22Rv1 (cell line): ENCODE measurements around the gene POC1A.
"Not testable (repeated sequence)": the region's sequence is repeated elsewhere in the genome, so short reads cannot be mapped to it uniquely, and the experiment has no call there.

Source experiments
- H3K27ac ChIP-seq: fragments of 450-650 bp; 2 replicates; pipeline ENCODE4 v1.5.1; 2017
- ZFX ChIP-seq: fragments of 450-650 bp; IDR thresholded peaks from 2 replicates; pipeline ENCODE4 v1.6.1; 2017; ENCODE audit warnings: antibody characterized with exemption, borderline replicate concordance
- TF ChIP-seq, protein P1 (sequence below): fragments of 450-650 bp; IDR thresholded peaks from 2 replicates; pipeline ENCODE4 v1.5.1; 2017; ENCODE audit warnings: mild to moderate bottlenecking

Gene POC1A

GRCh38 chr3:52183786-52184445 lies 29.7 kb upstream of the POC1A start:
- no peak for TF ChIP-seq ZFX
- TF ChIP-seq, protein P1, sequence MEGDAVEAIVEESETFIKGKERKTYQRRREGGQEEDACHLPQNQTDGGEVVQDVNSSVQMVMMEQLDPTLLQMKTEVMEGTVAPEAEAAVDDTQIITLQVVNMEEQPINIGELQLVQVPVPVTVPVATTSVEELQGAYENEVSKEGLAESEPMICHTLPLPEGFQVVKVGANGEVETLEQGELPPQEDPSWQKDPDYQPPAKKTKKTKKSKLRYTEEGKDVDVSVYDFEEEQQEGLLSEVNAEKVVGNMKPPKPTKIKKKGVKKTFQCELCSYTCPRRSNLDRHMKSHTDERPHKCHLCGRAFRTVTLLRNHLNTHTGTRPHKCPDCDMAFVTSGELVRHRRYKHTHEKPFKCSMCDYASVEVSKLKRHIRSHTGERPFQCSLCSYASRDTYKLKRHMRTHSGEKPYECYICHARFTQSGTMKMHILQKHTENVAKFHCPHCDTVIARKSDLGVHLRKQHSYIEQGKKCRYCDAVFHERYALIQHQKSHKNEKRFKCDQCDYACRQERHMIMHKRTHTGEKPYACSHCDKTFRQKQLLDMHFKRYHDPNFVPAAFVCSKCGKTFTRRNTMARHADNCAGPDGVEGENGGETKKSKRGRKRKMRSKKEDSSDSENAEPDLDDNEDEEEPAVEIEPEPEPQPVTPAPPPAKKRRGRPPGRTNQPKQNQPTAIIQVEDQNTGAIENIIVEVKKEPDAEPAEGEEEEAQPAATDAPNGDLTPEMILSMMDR: no peak
- no peak overlapping the region for H3K27ac ChIP-seq

DNA sequence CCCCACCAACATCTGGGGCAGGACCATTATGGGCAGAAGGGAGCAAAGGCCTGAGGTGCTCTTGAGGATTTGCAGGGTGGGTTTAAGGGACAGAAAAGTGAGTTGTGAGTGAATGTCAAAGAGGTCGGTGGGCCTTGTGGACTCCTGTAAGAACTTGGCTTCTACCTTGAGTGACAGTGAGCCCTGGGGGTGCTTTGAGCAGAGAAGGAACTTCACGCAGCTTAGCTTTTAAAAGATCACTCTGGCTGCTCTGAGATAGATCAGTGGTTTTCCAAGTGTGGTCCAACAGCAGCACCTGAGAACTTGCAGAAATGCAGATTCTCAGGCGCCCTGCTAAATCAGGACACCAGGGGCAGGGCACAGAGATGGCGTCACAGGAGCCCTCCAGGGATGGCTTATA lies 28.5 kb upstream of the POC1A start:
- TF ChIP-seq, protein P1: no peak
- no peak for TF ChIP-seq ZFX
- H3K27ac ChIP-seq: no peak overlapping the region

DNA sequence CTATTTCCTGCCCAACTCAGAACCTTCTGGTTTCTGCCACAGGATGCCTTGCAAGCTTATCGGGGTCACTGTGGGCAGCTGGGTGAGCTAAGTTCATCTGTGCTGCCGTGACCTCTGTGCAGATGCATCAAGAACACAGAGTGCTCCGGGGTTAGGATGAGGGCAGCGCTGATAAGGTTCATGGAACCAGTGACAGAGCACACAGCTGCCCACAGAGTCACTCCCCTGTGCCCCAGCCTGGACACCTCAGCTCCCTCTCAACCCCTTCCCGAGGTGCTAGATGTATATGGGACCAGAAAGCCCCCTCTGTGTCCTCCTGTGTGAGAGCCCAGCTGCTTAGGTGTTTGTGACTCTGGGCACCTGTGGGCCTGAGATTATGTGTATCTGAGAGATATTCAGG lies 28.0 kb upstream of the POC1A start:
- TF ChIP-seq, protein P1: no peak
- no peak for TF ChIP-seq ZFX
- H3K27ac ChIP-seq: no peak overlapping the region

DNA sequence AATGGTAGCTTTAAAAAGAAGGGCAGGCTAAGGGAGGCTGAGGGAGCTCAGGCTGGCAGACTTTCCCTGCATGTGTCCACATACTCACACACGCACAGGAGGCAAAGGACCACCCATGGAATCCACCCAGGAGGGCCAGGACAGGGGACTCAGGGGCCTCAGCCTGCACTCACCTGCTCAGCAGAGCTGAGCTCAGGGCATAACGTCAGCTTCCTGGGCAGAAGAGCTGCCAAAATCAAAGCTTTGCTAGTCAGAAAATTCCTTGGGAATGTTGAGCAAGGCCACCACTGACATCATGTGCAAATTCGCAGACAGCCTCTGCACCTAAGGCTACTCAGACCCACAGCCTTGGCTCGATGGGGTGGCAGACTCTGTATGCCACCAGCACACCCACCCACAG lies 27.3 kb upstream of the POC1A start:
- TF ChIP-seq, protein P1: no peak
- no peak for TF ChIP-seq ZFX
- no peak overlapping the region for H3K27ac ChIP-seq

DNA sequence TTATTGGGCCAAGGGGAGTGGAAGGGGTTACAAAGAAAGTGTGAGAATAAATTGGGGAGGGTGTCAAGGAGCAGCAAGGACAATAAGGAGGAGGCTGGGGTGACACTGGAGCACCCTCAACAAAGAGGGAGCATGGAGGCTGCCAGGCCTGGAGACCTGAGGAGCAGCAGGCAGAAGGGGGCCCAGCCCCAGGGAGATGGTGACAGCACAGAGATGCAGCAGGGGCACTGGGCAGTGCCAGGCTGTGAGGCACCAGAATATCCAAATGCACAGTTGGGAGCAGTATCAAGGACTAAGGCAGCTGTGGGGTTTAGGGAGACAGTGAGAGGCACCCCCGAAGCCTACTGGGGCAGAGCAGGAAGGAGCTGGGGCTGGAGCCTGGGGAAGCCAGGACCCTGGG lies 24.3 kb upstream of the POC1A start:
- H3K27ac ChIP-seq: no peak overlapping the region
- TF ChIP-seq ZFX: no peak
- TF ChIP-seq, protein P1: no peak

GRCh38 chr3:52178126-52178525 lies 23.9 kb upstream of the POC1A start:
- H3K27ac ChIP-seq: not testable (repeated sequence)

- TF ChIP-seq, protein P1: no peak
- TF ChIP-seq ZFX: no peak
- H3K27ac ChIP-seq: no peak overlapping the region
These were observed 23.4 kb upstream of the POC1A start for GRCh38 chr3:52177701-52178042.
